Stimulated activated naive CD4-positive, alpha-beta T cell (primary cell): Measurements from ENCODE around the gene FANCI.
"Not testable (repeated sequence)": the region's sequence is repeated elsewhere in the genome, so short reads cannot be mapped to it uniquely, and the experiment has no call there.

Experiments used
- DNase-seq, 6 experiments: peaks; one replicate each; lab custom pipeline; 2025; lab: John Stamatoyannopoulos, UW

The FANCI gene

DNA sequence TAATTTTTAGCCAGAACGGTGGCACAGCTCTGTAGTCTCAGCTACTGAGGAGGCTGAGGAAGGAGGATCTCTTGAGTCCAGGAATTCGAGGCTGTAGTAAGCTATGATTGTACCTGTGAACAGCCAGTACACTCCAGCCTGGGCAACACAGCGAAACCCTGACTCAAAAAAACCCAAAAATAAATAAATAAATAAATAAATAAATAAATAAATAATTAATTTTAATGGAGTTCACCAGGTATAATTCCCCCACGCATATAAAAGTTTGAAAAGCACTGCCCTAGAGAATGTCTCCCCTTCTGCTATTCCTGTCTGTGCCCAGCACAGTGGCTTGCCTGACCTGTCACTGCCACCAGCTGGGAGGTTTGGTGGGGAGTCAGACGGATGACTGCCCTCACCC is 18.2 kb upstream of the FANCI start:
- no peak for DNase-seq

DNA sequence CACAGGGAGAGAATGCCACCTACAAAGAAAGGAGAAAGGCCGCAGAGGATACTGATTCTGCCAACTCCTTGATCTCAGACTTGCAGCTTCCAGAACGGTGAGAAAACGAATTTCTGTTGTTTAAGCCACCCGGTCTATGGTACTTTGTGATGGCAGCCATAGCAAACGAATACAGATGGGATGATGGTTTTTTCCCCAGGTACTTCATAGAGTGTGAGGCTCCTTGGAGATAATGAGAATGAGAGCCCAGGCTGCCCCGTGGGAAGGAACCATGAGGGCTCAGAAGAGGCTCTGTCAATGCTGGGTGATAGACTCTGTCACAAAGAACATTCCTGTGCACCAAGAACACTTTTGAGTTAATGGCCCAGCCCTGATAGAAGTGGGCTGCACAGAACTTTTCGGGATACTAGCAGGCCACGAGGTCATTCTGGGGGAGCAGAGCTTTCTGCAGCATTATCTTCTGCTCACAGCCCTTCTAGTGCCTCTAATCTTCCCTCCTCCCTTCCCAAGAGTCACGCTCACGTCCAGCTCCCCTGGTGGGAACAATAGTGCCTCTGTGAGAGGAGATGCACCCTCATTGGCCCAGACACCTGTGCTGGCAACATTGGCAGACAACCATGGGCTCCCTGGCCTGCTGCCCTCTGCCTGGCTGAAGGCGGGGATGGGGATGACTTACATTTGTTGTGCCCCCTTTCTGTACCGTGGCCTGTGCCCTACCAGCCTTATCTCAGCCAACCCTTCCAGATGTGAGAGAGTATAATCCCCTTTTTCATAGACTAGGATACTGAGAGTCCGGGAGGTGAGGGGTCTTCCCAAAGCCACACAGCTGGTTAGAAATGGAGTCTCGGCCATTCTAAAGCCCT is 17.2 kb upstream of the FANCI start:
- no peak for DNase-seq

DNA sequence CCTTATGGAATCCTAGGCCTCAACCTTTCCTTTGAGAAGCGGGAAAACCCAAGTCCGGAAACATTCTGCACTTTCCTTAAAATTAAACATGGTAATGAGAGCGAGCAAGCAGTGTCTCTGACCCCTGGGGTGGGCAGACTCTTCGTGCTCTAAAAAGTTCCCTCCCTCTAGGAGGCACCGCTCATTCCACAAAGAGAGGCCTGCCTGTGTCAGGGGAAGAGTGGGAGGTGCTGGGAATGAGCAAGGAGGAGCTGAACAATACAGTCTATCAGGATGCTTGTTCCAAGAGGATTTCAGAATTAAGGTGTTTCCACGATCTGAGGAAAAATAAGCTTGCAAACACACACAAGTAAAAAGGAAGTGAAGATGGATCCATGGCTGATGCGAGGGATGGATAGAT is 16.4 kb upstream of the FANCI start:
- DNase-seq, result no peak

DNA sequence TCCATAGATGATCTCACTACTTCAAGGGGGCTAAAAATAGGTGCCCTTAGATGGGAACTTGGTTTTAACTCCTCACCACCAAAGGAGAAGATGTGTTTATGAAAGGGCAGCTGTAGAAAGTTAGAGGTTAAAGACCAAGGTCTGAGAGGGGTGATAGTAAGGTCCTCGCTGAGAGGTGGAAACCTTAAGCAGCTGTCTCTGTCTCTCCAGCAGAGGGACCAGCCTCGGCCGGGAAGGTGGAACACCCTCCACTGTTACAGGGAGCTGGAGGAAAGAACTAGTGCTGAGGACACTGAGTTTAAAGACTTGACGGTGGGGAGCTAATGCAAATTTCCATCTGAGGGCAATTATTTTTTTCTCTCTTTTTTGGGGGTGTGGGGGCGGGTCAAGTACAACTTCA is 13.5 kb upstream of the FANCI start:
- DNase-seq, result no peak

DNA sequence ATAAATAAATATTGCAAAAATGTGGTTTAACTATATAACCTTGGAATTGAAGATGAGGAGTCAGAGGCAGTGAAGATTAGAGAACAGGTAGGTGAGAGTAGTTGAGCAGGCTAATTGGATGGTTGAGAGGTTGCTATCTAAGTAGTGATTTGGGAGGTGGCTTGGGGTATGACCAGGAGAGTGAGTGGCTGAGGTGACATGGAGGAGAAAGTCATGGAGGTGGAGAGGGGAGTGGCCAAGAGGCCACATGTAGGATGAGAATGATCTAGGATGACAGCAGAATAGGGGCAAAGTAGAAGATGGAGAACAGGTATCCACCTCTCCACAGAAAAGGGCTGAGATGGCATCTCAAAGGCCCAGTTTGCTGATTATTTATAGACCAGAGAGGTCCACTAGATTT is 11.9 kb upstream of the FANCI start:
- no peak for DNase-seq

DNA sequence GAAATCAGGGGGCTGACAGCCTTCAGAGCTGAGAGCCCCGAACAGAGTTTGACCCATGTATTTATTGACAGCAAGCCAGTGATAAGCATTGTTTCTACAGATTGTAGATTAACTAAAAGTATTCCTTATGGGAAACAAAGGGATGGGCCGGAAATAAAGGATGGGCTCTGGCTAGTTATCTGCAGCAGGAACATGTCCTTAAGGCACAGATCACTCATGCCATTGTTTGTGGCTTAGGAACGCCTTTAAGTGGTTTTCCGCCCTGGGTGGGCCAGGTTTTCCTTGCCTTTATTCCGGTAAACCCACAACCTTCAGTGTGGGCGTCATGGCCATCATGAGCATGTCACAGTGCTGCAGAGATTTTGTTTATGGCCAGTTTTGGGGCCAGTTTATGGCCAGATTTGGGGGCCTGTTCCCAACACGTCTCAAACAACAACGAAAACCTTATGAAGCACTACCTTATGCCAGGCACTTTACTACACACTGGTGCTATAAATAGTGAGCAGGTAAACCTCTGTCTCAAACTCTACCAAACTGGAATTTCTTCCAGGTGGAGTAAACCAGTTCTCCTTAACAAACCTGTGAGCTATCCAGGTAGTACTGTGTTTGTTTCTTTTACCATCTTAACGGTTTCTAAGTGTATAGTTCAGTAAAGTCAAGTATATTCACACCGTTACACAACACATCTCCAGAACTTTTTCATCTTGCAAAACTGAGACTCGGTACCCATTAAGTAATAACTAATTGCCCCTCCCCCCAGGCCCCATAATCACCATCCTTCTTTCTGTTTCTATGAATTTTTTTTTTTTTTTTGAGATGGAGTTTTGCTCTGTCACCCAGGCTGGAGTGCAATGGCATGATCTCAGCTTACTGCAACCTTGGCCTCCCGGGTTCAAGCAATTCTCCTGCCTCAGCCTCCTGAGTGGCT is 3.6 kb upstream of the FANCI start:
- DNase-seq, result not testable (repeated sequence)

DNA sequence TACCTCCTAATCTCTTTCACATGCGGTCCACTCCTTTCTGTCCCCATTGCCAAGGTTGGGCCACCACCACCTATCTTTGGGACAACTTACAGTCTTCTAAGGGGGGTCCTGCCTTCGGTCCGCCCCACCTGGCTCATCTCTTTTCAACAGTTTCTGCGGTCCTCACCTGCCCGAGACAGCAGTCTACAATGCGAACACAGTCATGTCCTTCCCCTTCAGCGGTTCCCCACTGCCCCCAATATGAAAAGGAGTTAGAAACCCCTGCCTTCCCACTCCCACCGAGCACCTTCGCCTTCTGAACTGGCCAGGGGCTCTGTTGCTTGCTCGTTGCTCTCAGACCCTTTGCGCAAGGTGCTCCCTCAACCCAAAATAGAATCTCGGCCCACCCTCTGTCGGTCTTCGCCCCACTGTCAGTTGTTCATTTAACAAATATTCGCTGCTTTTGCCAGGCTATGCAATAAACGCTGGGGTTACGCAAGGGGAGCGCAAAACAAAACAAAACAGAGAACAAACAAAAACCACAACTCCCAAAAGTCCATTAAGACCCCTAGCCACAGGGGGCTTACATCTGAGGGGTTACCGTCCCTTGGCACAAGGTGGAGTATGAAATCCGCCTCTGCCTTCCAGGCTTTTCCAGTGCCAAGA is 611 bp upstream of the FANCI start:
- no peak for DNase-seq

DNA sequence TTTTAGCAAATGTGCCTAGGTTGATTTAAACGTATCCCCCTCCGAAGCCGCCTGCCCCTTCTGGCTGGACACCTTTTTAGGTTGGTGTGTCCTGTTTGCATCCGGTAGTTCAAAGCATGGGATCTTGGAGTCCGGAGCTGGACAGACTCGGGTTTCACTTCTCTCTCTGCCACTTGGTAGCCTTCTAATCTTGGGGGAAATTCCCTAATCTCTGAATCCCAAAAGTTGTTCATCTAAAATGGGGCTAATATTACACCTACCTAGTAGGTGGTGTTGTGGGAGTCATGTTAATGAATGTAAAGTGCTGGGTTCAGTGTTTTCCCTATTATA is 760 bp downstream of the FANCI start:
- DNase-seq, result no peak

DNA sequence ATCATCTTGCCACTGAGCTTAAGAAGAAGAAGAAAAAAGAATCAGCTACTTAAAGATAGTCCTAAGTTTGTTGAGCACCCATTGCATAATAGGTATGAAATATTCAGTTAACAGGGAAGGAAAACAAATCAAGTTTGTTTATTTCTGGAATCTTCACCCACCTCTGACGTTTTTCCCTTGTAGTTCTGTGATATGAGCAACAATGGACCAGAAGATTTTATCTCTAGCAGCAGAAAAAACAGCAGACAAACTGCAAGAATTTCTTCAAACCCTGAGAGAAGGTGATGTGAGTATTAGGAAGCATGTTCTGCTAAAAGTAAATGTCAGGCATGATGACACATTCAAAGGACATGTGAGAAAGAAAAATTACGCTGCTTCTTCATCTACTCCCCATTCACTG is 3.7 kb downstream of the FANCI start:
- no peak for DNase-seq

DNA sequence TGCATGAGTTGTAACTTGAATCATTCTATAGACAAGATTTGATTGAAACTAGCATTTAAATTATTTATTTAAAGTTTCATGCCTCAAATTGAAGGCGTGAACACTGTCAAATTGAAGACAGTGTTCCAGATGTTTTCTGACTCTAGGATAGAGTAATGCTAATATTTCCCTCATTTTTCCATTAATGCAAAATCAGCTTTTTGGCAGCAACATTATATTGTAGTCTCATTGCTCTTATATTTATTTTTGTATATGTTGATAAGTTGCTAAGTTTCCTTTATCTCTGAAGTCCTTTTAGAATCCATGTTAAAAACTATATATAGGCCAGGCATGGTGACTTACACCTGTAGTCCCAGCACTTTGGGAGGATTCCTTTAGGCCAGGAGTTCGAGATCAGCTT is 4.8 kb downstream of the FANCI start:
- no peak for DNase-seq

DNA sequence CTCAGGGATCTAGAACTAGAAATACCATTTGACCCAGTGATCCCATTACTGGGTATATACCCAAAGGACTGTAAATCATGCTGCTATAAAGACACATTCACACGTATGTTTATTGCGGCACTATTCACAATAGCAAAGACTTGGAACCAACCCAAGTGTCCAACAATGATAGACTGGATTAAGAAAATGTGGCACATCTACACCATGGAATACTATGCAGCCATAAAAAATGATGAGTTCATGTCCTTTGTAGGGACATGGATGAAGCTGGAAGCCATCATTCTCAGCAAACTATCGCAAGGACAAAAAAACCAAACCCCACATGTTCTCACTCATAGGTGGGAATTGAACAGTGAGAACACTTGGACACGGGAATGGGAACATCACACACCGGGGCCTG is 6.4 kb downstream of the FANCI start:
- not testable (repeated sequence) for DNase-seq

DNA sequence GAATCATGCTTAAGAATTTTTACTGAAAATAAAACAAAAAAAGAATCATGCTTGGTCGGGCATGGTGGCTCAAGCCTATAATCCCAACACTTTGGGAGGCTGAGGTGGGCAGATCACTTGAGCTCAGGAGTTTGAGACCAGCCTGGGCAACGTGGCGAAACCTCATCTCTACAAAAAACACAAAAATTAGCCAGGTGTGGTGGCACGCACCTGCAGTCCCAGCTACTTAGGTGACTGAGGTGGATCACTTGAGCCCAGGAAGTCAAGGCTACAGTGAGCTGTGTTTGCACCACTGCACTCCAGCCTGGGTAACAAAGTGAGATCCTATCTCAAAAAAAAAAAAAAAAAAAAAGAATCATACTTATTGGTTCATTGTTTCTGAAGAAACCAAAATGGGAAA is 33.5 kb downstream of the FANCI start:
- DNase-seq, result not testable (repeated sequence)

DNA sequence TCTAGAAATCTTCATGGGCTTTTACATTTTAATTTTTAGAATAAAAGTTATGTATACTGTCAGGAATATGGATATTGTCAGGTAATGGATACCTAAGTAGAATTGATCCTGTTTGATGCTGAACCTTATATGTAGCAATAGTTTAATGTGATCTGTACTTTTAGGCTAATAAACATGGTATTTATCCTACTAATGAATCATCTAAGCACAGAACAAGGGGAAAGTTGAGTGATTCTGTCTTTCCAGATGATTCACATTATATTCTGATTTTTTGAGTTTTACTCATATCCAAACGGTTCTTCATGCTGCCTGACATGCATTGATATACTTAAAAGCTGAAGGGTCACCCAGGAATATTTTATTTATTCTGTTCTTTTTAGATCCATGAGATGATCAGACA is 34.5 kb downstream of the FANCI start:
- DNase-seq, result no peak

DNA sequence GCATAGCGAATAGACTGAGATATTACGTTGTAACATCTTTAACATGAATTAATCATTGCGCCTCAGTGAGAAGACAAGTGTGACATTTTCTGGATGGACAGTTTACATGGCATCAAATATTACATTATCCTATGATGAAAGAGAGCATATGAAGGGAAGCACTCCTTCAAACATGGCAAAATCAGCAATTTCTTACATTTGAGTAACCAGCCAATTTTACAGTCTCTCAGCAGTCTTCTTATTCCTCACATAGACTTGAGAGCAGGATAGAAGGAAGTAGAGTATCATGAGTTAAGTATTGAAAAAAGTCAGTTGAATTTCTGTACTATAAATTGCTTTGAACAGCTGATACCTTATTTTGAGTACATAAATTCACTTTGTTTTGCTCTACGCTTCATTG is 38.9 kb downstream of the FANCI start:
- no peak for DNase-seq

DNA sequence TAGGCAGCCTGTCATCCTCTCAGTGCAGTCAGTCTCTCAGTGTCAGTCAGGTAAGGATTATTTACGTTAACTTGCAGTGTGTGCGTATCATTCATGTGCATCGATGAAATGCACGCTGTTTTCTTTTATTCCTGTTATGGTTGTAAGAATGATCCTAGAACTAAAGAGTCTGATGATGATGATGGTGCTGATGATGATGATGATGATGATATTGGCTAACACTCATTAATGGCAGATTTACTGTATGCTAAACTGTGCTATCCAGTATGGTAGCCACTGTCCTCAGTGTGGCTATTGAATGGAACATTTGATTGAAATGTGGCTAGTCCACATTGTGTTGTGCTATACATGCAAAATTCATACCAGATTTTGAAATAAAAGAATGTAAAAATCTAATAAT is 39.4 kb downstream of the FANCI start:
- no peak for DNase-seq

DNA sequence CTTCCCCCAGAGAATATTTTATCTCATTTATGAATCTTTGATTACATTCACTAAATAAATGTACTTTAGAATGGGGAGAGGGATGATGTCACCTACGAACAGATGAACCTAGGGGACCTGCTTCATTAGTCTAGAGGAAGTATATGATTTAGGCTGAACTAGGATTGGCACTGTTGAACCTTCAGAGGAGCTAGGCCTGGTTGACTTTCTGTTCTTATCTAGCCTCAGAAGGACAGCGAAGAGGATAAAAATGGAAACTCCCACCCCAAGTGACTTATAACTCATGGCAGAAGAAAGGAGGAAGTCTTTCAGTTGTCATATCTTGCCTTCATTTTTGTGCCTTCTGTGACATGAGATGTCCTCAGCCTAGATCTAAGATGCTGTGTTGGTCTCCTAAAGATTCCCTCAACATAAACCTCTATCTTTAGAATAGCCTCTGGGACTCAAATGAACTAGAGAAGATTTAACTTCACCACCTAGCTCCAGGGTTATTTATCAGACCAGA is 48.2 kb downstream of the FANCI start:
- no peak for DNase-seq

DNA sequence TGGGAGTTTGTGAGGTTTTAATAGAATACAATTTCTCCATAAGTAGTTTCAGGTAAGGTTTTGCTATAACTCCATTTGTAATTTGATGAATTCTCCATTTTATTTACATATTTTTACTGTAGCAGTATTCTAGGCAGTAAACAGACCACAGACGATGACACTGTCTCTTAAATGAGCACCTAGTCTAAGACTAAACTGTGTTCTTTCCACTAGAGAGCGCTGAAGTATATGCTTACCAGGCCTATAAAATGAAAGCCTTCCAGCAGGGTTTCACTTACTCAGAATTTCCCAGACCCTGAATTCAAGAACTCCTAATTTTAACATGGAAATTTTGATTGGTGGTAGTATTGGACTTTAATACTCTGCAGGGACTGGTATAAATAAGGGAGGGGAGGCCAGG is 49.2 kb downstream of the FANCI start:
- DNase-seq, result no peak

DNA sequence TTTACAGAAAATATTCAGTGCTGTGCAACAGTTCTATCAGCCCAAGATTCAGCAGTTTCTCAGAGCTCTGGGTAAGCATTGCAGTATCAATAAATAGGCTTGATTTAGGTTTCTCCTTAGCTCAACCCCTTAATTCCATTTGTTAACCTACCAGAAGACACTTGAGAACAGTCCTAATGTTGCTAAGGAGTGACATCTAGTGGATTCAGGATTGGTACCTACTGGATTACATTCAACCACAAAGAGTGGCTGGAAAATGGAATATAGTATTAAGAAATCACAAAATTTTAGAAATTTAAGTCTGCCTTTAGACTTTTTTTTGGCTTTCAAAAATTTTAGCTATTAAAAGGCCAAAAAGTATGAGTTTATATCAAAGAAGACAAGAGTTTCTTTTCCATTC is 56.1 kb downstream of the FANCI start:
- no peak for DNase-seq

DNA sequence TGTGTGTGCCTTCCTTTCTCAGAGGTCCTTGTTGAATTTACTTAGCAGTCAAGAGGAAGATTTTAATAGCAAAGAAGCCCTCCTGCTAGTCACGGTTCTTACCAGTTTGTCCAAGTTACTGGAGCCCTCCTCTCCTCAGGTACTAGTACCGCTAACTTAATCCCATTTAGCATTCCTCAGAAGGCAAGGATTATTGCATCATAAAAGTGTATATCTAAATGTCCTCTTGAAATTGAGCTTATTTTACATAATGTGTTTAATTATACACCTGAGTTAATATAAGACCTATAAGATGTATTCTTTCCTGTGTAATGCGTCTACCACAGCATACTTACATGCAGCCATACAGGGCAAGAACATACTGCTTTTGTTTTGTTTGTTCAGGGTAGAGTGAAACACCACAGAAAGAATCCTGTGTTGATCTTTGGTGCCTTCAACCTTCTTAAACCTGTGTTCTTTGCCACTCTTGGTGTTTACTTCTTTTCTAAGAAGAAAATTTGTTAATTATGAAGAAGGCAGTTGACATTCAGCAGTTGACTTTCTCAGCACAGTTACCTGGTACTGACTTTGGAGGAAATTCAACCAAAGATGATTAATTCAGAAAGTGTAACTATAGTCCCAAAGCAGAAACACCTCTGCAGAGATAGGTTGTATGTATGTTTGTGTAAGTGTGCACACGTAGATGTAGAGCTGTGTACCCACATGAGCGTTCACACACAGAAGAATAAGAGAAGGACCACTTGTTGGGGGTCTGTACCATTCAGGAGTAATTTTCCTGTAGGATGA is 57.7 kb downstream of the FANCI start:
- DNase-seq, result no peak

DNA sequence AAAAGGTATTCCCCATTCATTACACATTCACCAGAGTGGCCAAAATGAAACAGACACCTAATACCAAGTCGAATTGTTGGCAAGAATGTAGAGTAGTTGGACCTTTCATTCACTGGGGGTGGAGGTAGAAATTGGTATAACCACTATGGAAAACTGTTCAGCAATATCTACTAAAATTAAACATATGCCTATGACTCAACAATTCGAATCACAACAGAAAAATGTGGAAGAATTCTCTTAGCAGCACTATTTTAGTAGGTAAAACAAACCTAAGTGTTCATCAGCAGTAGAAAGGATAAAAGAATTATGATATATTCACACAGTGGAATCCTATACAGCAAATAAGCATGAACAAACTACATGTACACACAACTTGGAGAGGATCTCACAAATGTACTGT is 60.2 kb downstream of the FANCI start:
- DNase-seq, result no peak

DNA sequence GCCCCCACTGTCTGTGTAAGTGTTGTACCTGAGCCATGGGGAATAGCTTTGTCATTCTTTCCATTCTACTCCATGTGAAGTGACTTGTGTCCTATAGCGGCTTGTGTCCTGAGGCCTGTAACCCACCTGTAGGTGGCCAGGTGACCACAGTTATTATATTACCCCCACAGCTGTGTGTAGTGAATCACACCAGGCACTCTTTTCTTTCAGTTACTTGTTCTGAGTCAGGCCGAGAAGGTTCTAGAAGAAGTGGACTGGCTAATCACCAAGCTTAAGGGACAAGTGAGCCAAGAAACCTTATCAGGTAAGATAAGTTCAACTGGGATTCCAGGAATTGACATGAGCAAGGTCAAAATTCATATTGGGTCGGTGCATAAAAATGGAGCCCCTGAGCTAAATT is 61.6 kb downstream of the FANCI start:
- DNase-seq, result no peak

DNA sequence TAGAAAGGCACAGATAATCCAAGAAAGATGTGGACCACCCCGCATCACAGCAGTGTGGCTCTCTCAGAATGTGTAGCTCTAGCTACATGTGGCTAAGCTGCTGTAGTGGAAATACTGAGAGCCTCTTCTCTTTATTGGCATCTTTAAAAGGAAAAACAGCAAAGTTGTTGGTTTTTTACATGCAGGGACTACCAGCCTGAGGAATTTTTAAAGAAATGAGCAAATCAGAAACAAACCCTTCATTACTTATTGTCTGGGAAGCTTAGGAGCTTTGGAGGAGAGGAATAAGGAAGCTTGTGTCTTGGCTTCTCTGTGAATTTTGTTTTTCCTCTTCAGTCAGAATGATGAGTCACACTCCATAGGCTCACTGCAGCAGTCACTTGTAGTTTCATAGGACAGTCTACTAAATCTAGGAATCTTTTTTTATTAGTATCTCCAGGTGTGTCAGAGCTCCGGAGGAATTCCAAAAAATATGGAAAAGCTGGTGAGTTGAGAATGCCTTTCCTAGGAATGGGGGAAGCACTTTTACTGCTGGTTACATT is 63.3 kb downstream of the FANCI start:
- DNase-seq, result no peak
